Forelimb muscle (tissue), 1 donor: Measurements from ENCODE around the gene RFTN1. TPM values are rescaled to one million over a fixed set of nuclear protein-coding genes. Genes with fewer than 3 reads are reported as not detected.

Source experiments
- DNase-seq: peaks from one replicate; pipeline ENCODE4 v3.0.0-alpha.2; 2013; ENCODE audit warnings: low read depth
- polyA plus RNA-seq: library from polyadenylated mRNA; unstranded; fragments of 120-200 nt; gene quantifications from one replicate; pipeline ENCODE4 v1.2.1, GENCODE V29; 2013; ENCODE audit not compliant: insufficient read length

Gene RFTN1
- polyA plus RNA-seq, 1 donor, result 12.1 TPM

GRCh38 chr3:16380421-16380820, 133.1 kb downstream of the RFTN1 start:
- no peak for DNase-seq

- DNase-seq, result no peak
Observed at GRCh38 chr3:16379838-16380237, 133.7 kb downstream of the RFTN1 start.

DNA sequence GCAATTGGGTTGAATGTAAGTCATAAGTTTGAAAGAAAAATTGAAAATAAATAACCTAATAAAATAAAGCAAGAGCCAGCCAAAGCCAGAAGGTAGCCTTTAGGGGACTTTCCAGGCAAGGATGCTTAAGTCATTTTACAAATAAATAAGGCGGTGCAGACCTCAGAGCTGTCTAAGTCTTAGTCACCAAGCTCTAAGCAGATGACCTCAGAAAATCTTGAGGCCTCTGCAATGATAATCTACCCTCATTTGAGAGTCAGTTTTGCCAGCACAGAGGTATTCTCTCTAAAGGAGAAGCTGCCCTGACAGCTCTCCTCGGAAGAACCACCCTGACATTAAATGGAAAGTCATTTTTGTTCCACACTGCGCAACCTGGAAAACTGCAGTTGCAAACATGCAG, 134.6 kb downstream of the RFTN1 start:
- DNase-seq, result no peak

DNA sequence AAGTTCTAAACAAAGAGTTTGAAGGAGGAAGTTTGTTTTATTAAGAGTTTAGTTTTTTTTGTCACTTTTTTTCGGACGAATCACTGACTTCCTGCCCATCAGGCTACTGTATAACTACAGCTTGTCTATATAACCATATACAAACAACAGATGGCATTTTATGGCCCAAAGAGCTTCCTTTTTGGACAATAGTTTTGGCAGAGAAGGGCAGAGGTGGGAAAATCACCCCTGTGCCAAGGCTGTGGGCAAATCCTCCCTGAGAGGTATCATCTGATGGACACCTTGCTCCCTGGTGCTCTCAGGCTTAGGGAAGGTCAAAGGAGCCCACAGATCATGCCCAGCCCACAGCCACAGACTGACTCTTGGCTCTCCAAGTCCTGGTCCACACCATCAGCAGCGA, 135.1 kb downstream of the RFTN1 start:
- no peak for DNase-seq

- no peak for DNase-seq
Observed at GRCh38 chr3:16377847-16378302, 135.6 kb downstream of the RFTN1 start.

GRCh38 chr3:16377196-16377595, 136.3 kb downstream of the RFTN1 start:
- DNase-seq, result no peak

GRCh38 chr3:16375891-16376290, 137.6 kb downstream of the RFTN1 start:
- DNase-seq, result no peak

- DNase-seq, result no peak
Observed at GRCh38 chr3:16374935-16375245, 138.6 kb downstream of the RFTN1 start.

DNA sequence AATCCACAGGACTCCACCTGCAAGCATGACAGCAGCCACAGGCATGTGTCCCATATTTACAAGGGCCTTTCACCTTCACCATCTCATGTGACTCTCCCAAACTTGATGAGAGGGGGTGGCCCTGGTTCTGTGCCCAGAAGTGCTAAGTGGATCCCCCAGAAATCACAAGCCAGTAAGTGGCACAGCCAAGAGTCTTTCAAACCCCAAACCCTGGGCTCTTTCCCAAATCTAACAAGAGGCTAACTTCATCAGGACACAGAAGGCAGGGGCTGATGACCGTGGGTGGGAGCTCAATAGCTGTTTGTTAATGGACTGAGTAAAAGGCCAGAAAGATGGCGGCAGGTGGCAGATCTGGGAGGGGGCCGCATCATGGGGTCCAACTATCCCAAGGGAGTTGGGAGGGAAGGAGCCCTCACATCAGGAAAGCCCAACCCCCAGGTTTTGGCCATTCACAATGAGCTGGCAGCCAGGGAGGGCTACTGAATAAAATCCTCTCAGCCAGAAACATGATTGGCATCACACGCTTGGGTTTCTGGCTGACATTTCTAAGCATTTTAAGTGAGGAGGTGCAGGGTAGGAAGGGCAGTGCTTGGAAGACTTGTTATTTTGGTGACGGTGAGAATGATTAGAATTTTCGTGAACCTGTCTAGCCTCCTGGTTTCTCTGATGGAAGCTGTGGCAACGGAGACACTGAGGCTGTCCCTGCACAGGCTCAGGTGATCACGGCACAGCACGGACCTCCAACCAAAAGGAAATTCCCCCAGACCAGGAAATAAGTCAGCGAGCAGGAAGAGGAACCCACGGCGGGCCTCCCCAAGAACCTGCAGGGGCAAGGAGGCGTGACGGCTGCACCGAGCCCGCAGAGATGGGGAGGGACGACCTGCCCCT, 139.2 kb downstream of the RFTN1 start:
- no peak for DNase-seq

GRCh38 chr3:16373341-16373946, 140.1 kb downstream of the RFTN1 start:
- DNase-seq, result no peak

DNA sequence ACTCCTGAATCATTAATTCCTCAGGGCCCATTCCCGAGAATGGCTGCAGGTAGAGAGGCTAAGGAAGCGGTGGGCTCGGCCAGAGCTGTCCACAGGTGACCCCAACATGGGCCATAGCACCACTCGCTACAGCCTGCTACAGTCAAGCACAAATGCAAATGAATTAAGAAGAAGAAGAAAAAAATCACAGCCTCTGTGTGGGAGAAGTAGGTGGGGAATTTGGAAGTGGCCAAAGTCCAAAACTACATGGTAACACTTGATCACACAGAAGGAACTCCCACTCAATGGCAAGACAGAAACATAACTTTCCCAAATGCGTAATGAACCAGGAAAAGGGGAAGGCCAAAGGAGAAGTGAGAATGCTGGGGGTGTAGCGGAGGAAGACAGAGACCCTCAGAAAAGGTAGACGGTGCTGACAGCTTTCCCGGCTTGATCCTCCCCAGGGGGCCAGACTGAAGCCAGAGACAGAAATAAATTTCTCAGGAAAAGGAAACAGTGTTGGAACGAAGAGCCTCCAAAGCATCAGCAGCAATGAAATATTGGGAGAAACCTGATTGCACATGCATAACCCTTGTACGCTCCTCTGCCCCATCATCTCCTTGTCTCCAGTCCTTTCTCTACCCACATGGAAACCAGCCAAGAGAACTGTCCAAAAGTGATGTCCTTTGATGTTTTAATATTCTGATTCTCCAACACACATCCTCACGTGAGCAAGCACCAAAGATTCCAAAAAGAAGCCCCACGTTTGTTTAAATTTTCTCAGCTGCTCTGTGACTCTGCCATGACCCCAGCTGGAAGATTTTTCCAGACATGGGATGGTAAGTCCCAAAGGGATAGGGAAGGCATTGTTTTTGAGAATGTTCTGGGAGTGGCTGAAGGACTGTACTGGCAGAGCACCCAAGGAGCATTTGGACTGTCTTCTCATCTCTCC, 140.9 kb downstream of the RFTN1 start:
- DNase-seq, result no peak

GRCh38 chr3:16370872-16371740, 142.4 kb downstream of the RFTN1 start:
- no peak for DNase-seq

DNA sequence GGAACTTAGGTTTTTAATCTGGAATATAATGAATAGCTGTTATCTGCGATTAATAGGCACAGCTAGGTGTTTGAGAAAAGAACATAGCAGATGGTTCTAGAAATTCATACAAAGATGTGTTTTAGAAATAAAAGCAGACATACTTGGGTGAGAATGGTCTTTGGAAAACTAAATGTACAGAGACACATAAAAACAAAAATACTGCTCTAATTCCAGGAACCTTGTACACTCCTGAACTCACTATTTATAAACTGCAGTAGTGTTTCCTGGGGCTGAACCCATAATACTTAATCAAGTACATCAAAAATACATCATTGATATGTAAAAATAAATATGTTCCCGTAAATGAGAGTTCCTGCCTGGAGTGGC, 143.0 kb downstream of the RFTN1 start:
- no peak for DNase-seq

- no peak for DNase-seq
Observed at GRCh38 chr3:16369885-16370284, 143.6 kb downstream of the RFTN1 start.

- no peak for DNase-seq
Observed at GRCh38 chr3:16369276-16369675, 144.2 kb downstream of the RFTN1 start.

DNA sequence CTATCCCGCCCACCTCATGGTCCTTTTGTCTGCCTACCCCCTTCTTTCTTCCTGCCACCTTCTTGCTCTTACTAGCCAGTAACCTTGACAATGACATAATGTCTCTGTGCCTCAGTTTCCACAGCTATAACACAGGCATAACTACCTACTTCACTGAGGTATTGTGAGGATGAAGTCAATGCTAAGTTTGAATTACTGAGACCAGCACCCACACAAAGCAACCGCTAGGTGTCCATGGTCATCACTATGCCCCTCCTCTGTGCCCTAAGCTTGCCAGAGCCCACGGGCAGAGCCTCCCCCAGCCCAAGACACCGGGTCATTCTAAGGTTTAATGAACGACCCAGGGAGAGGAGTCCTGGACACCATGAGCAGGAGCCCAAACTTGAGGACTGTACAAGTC, 146.9 kb downstream of the RFTN1 start:
- no peak for DNase-seq

DNA sequence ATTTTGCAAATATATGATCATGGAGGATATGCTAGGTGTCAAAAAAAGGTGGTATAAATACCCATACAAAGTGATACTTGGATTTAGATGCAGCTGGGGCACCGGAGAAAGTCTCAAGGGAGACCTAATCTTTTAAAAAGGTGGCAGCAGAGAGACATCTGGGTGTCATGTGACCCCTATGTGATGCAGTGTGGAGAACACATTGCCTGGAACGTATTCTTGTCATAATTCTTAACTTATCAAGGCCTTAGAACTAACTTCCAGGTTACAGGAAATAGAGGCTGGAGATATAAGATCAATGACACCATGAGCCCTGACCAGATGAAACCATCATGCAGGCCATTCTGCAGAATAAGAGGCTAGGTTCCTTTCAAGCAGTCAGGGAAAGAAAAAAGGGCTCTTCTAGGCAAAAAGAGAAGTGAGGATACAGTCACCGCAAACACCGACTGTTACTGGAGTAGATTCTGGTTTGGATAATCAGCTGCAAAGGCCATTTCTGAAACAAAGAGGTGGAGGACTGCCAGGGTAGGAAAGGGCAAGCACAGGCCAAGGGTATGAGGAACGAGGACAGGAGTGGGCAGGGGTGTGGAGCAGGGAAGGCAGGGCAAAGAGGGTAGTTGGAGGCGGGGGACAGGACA, 147.9 kb downstream of the RFTN1 start:
- no peak for DNase-seq

DNA sequence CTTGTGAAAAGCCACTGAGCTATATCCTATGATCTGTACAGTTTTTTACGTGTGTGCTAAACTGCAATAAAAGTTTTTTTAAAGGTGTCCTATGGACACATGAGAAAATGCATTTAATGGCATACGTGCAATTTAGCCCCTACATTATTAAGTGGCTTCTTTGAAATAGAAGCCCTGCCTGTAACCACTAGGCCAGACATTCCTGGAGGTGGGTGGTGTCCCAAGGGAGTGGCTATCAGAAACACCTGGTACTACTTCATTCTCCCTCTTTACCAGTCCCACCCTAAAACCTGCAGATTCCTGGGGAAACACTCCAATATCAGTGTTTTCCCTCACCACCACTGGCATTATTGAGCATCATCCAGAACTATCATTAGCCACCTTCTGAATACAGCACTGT, 148.5 kb downstream of the RFTN1 start:
- DNase-seq, result no peak

DNA sequence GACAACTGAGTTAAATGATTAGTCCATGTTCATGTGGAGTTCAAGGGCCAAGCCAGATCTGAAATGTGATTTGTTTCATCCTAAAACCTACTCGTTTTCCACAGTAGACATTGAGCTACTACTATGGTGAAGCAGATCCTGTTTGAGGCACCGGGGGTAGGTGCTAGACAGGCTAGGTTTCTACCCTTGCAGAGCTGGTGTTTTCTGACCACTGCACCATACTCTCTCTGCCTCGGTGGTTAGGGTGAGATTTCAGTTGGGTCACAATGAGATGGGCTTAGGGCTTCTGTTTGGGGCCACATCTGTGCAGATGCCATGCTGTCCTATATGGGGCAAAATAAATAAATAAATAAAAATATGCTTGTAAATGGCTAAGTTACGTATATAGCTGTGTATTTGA, 149.2 kb downstream of the RFTN1 start:
- no peak for DNase-seq

- no peak for DNase-seq
Observed at GRCh38 chr3:16363636-16364035, 149.9 kb downstream of the RFTN1 start.

- DNase-seq, result no peak
Observed at GRCh38 chr3:16362770-16363169, 150.7 kb downstream of the RFTN1 start.
